K562 (cell line): Measurements from ENCODE around the gene KCND3. TPM values are rescaled to one million over a fixed set of nuclear protein-coding genes. Genes with fewer than 3 reads are reported as not detected.

Experiments used
- ATAC-seq: fragments of 200-7000 bp; cut with Tn5 transposase; 3 replicates; pipeline ENCODE4 v1.9.1; 2020; ENCODE audit warnings: moderate library complexity
- BruUV-seq: library from RNA; stranded (reverse); fragments of 400-500 nt; replicated peaks from 2 replicates; lab custom pipeline; 2021; lab: Mats Ljungman, UMichigan
- CTCF ChIA-PET: fragments of 300-600 bp; formaldehyde crosslinking; extraction: SDS; loops from one replicate; lab custom pipeline; 2021; ENCODE audit warnings: low intra/inter-chr PET ratio; lab: Yijun Ruan, JAX
- POLR2A ChIA-PET: fragments of 300-600, 350-650 bp; sonication (Branson Sonifier 250); formaldehyde crosslinking; extraction: SDS; loops from one replicate; lab custom pipeline; 2021; ENCODE audit warnings: antibody characterized with exemption, inconsistent platforms; lab: Yijun Ruan, JAX
- DNase-seq, 4 experiments: peaks; one replicate each; pipeline versions ENCODE4 v3.0.0 to v3.0.0-alpha.2; 2011 to 2018; ENCODE audit warnings: low spot score in 3 of 4, mixed read lengths in 3 of 4; ENCODE audit errors: extremely low read depth in 1 of 4
- FAIRE-seq: peaks from 2 replicates; lab custom pipeline; 2011; peaks lifted over from hg19 to GRCh38; lab: Jason Lieb, UNC
- H2AFZ ChIP-seq: 2 replicates; pipeline ENCODE4 v1.6.0; 2011; ENCODE audit warnings: low read depth, low read length, control low read depth, inconsistent platforms
- H3K27ac ChIP-seq: fragments of 200-600 bp; 3 replicates; pipeline ENCODE4 v1.8.0; 2011; ENCODE audit warnings: low read depth, mild to moderate bottlenecking, control low read depth, inconsistent platforms, low read length, moderate library complexity, mixed read lengths; ENCODE audit errors: extremely low read depth
- H3K27me3 ChIP-seq, 2 experiments: fragments of 300-600 bp in 1 of 2; 2 replicates in 1 of 2; 3 replicates in 1 of 2; pipeline versions ENCODE4 v1.6.0 to v1.8.0; 2011; ENCODE audit warnings: inconsistent platforms in 2 of 2, low read length in 2 of 2, mild to moderate bottlenecking in 1 of 2, mixed read lengths in 1 of 2, moderate library complexity in 1 of 2; ENCODE audit not compliant: control insufficient read depth in 2 of 2, insufficient read depth in 2 of 2
- H3K36me3 ChIP-seq: fragments of 300-600 bp; 3 replicates; pipeline ENCODE4 v1.8.0; 2011; ENCODE audit warnings: mild to moderate bottlenecking, low read length, inconsistent platforms; ENCODE audit not compliant: control insufficient read depth, insufficient read depth
- H3K4me1 ChIP-seq, 2 experiments: fragments of 200-600 bp in 1 of 2; replicated peaks in 1 of 2; 2 replicates in 1 of 2; 3 replicates in 1 of 2; pipeline versions ENCODE4 v1.5.1 to v1.8.0; 2011; ENCODE audit warnings: inconsistent platforms in 2 of 2, low read length in 2 of 2, mild to moderate bottlenecking in 1 of 2, mixed read lengths in 1 of 2, moderate library complexity in 1 of 2; ENCODE audit not compliant: control insufficient read depth in 2 of 2, insufficient read depth in 2 of 2
- H3K4me2 ChIP-seq: 2 replicates; pipeline ENCODE4 v1.6.1; 2011; ENCODE audit warnings: low read length, control low read depth, inconsistent platforms, mixed read lengths; ENCODE audit not compliant: insufficient read depth
- H3K4me3 ChIP-seq: fragments of 200-600 bp; sonication (generic), shearing (Covaris generic); 2 replicates; pipeline ENCODE4 v1.5.1; 2016; ENCODE audit warnings: control low read depth, inconsistent platforms
- H3K79me2 ChIP-seq: fragments of 200-600 bp; 3 replicates; pipeline ENCODE4 v1.8.0; 2011; ENCODE audit warnings: low read length, inconsistent platforms; ENCODE audit not compliant: control insufficient read depth, insufficient read depth
- H3K9ac ChIP-seq, 2 experiments: 2 replicates each; pipeline versions ENCODE4 v1.6.0 to v1.6.1; 2011; ENCODE audit warnings: low read depth in 2 of 2, low read length in 2 of 2, control low read depth in 1 of 2, inconsistent platforms in 1 of 2, mild to moderate bottlenecking in 1 of 2, mixed read lengths in 1 of 2; ENCODE audit not compliant: insufficient read depth in 1 of 2
- H3K9me1 ChIP-seq: one replicate; pipeline ENCODE4 v1.6.0; 2011; ENCODE audit warnings: inconsistent platforms, mild to moderate bottlenecking, low read length, moderate library complexity; ENCODE audit not compliant: control insufficient read depth, insufficient read depth
- H3K9me3 ChIP-seq: replicated peaks from 2 replicates; pipeline ENCODE4 v1.5.1; 2011; ENCODE audit warnings: low read depth, low read length, inconsistent platforms; ENCODE audit not compliant: control insufficient read depth, insufficient read depth
- H4K20me1 ChIP-seq: replicated peaks from 2 replicates; pipeline ENCODE4 v1.6.1; 2011; ENCODE audit warnings: low read length, inconsistent platforms, mixed read lengths; ENCODE audit not compliant: control insufficient read depth, insufficient read depth
- CBX3 ChIP-seq, 2 experiments: IDR thresholded peaks; 1 replicate in 1 of 2; 2 replicates in 1 of 2; pipeline ENCODE4 v1.6.1; 2012; ENCODE audit warnings: inconsistent platforms in 2 of 2, low read length in 2 of 2, borderline replicate concordance in 1 of 2, control low read depth in 1 of 2
- LEF1 ChIP-seq: fragments of 450-650 bp; IDR thresholded peaks from 2 replicates; pipeline ENCODE4 v1.6.1; 2016; ENCODE audit warnings: mild to moderate bottlenecking
- MGA ChIP-seq: fragments of 450-650 bp; IDR thresholded peaks from 2 replicates; pipeline ENCODE4 v1.6.1; 2016; ENCODE audit warnings: mild to moderate bottlenecking, moderate library complexity
- WGBS: fragments of 100-300 bp; shearing (Covaris generic); methylation state at CpG from one replicate; pipeline ENCODE4 v1.1.6; 2016; ENCODE audit warnings: low coverage, mixed read lengths; ENCODE audit not compliant: insufficient coverage; ENCODE audit errors: missing lambda C conversion rate; 5-methylcytosine and 5-hydroxymethylcytosine counted together
- in situ Hi-C: fragments of 300-500 bp; cut with MboI; formaldehyde crosslinking; loops from 4 replicates; pipeline ENCODE4 v1.15.0; 2018; ENCODE audit warnings: inconsistent platforms, mixed read lengths
- intact Hi-C: fragments of 100-400 bp; cut with micrococcal nuclease; formaldehyde crosslinking; loops from 2 replicates; pipeline ENCODE4 v1.14.2; 2022
- polyA plus RNA-seq, 8 experiments: library from polyadenylated mRNA; depleted of rRNA in 4 of 8; stranded (reverse) in 5 of 8; unstranded in 3 of 8; fragments of >200 nt; fragmentation: Nextera tagmentation in 2 of 8; fragmentation: Illumina TruSeq in 1 of 8; extraction: Ambion mirVana in 2 of 8; extraction: Trizol in 1 of 8; gene quantifications; 2 replicates each; pipeline versions ENCODE4 v1.2.1 to v1.2.3, GENCODE V29; 2011 to 2014; ENCODE audit warnings: inconsistent platforms in 1 of 8, missing spikeins in 1 of 8
- total RNA-seq, 7 experiments: library from RNA; depleted of rRNA in 6 of 7; stranded (reverse); fragments of >200 nt in 6 of 7; fragmentation: Illumina TruSeq in 2 of 7; extraction: Trizol in 2 of 7; gene quantifications; 2 replicates each; pipeline versions ENCODE4 v1.2.1 to v1.2.3, GENCODE V29; 2011 to 2021; ENCODE audit warnings: low replicate concordance in 1 of 7
- TF ChIP-seq, protein P1 (sequence below), 2 experiments: fragments of 450-650 bp; IDR thresholded peaks; 2 replicates each; pipeline ENCODE4 v1.6.1; 2018; ENCODE audit warnings: mild to moderate bottlenecking in 2 of 2, low read depth in 1 of 2; ENCODE audit not compliant: partially characterized antibody in 2 of 2

Gene KCND3
- total and polyA plus RNA-seq, 9 of the 15 experiments (the other 6 are each of a cell fraction or from before 2014, with no cell fraction given) = not detected

DNA sequence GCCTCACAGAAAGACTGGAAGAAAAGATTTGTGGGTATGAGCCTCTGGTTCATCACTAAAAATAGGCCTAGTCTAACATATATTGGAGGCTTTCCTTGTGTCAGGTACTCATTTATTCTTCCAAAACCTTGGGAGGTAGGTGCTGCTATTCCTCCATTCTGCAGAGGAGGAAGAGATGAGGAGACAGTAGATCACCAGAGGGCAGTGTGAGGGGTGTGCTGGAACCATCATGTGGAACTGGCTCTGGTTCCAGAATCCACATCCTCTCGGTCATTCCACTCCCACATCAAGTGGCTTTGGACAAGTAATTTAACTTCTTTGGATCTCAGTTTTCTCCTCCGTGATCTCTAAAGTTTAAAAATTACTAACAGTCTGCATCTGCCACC is 242.9 kb downstream of the KCND3 start:
- Histone ChIP-seq H3K9ac (no peak overlapping the region), H3K9me1 (no peaks in the 10 kb centered on the region), H3K4me1 (peaks cover 0 to 13% of the 10 kb centered on the region in 2 experiments; a peak in 2 of 5 replicates), H3K36me3 (no peaks in the 10 kb centered on the region), H3K4me2 (no peak overlapping the region), H2AFZ (no peak overlapping the region), H3K9me3 (no peaks in the 10 kb centered on the region), H3K4me3 (no peak overlapping the region), H3K79me2 (no peaks in the 10 kb centered on the region), H3K27ac (no peak overlapping the region), H3K27me3 (peaks cover 10 to 32% of the 10 kb centered on the region in 2 experiments), H4K20me1 (peaks cover 3% of the 10 kb centered on the region; the same call in 1 of the 2 replicates)
- 16% methylated on average over 2 of the region's 2 CpGs for WGBS
- CTCF ChIA-PET = interaction anchor here (0.6 to 2.5 kb wide), 6 partner anchors 23 to 265 kb away, joined by 3 to 23 read pairs (median 6); no protein-coding TSS in a partner anchor
- FAIRE-seq (no peak), ATAC-seq (peak; percentile 44; the same call in 2 of the 3 replicates), DNase-seq (peak in 1 of 4 experiments; percentile 26)
- intact Hi-C loops (loop anchor here (5.0 kb wide), 1 partner anchor 84 kb away; no protein-coding TSS in a partner anchor), in situ Hi-C loops (no loop called here)
- POLR2A ChIA-PET = interaction anchor here (0.6 to 1.4 kb wide), 4 partner anchors 8 to 524 kb away, joined by 3 to 4 read pairs (median 3); partner anchors contain the start of genes DDX20 and INKA2
- no TSS peak for BruUV-seq
- TF ChIP-seq LEF1 = no peak
- TF ChIP-seq CBX3 (IDR thresholded peaks at IDR 0.05; ENCODE audit: borderline replicate concordance in 1 of 2, low read length in 2 of 2) = no peak
- TF ChIP-seq, protein P1, sequence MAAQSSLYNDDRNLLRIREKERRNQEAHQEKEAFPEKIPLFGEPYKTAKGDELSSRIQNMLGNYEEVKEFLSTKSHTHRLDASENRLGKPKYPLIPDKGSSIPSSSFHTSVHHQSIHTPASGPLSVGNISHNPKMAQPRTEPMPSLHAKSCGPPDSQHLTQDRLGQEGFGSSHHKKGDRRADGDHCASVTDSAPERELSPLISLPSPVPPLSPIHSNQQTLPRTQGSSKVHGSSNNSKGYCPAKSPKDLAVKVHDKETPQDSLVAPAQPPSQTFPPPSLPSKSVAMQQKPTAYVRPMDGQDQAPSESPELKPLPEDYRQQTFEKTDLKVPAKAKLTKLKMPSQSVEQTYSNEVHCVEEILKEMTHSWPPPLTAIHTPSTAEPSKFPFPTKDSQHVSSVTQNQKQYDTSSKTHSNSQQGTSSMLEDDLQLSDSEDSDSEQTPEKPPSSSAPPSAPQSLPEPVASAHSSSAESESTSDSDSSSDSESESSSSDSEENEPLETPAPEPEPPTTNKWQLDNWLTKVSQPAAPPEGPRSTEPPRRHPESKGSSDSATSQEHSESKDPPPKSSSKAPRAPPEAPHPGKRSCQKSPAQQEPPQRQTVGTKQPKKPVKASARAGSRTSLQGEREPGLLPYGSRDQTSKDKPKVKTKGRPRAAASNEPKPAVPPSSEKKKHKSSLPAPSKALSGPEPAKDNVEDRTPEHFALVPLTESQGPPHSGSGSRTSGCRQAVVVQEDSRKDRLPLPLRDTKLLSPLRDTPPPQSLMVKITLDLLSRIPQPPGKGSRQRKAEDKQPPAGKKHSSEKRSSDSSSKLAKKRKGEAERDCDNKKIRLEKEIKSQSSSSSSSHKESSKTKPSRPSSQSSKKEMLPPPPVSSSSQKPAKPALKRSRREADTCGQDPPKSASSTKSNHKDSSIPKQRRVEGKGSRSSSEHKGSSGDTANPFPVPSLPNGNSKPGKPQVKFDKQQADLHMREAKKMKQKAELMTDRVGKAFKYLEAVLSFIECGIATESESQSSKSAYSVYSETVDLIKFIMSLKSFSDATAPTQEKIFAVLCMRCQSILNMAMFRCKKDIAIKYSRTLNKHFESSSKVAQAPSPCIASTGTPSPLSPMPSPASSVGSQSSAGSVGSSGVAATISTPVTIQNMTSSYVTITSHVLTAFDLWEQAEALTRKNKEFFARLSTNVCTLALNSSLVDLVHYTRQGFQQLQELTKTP (IDR thresholded peaks at IDR 0.05; ENCODE audit: low read depth in 1 of 2, partially characterized antibody in 2 of 2) = no peak
- no peak for TF ChIP-seq MGA
